ENCODE results near the gene JPH3.

DNA sequence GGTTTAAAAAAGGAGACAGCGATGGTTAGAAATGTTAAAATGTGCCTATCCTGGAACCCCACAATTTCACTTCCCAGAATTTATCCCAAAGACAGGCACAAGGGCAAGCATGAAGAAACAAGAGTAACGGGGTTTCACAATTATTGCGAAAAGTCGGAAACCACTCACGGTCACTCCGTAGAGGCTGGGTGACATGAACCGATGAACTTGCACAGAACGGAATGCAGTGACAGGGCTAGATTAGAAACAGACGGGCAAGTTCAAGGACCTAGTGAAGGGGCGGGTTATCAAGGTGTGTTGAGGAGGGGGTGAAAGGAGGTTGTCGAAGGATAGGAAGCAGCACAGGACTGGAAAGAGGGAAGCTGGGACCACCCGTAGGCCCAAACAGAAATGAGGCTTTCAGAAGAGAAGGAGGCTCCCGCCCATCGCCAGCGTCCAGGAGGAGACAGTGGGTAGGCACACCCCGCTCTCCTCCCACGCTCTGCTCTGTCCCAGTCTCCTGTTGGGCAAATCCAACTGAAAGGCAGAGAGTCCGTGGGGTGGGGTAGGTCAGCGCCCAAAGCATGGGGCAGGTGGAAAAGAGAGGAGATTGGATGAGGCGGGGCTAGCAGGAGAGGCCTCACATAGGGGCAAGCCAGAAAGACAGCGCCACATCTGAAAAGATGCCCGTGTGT lies 47.4 kb upstream of the JPH3 start:
- TF ChIP-seq CTCF (conservative IDR thresholded peaks at IDR 0.05) (no peak), EZH2 (IDR thresholded peaks at IDR 0.05; ENCODE audit: low read depth) (no peak)
